NB4 (cell line): Measurements from ENCODE around the gene CLRN3.

ENCODE experiments used
- DNase-seq: peaks from one replicate; pipeline ENCODE4 v3.0.0; 2010; ENCODE audit warnings: low read depth
- H3K4me3 ChIP-seq: one replicate; pipeline ENCODE4 v1.5.1; 2011; ENCODE audit warnings: mild to moderate bottlenecking, low read depth, low read length, moderate library complexity
- CTCF ChIP-seq: IDR thresholded peaks from one replicate; pipeline ENCODE4 v1.5.1; 2012; ENCODE audit warnings: low read depth, low read length
- MAX ChIP-seq: IDR thresholded peaks from 2 replicates; pipeline ENCODE4 v1.6.1; 2011; ENCODE audit warnings: low read depth, low read length
- MYC ChIP-seq: IDR thresholded peaks from 2 replicates; pipeline ENCODE4 v1.6.1; 2011; ENCODE audit warnings: low read depth, low read length
- POLR2A ChIP-seq: IDR thresholded peaks from 2 replicates; pipeline ENCODE4 v1.6.1; 2011; ENCODE audit warnings: mild to moderate bottlenecking; ENCODE audit not compliant: insufficient read length; ENCODE audit errors: extremely low read depth

Gene CLRN3

GRCh38 chr10:127834221-127834620 is 58.5 kb downstream of the CLRN3 start:
- DNase-seq, result no peak
- TF ChIP-seq POLR2A, result no peak
- TF ChIP-seq CTCF, result no peak
- TF ChIP-seq MAX, result no peak
- TF ChIP-seq MYC, result no peak
- no peak overlapping the region for H3K4me3 ChIP-seq

GRCh38 chr10:127833804-127834203 is 58.9 kb downstream of the CLRN3 start:
- TF ChIP-seq POLR2A (no peak), CTCF (no peak), MAX (no peak), MYC (no peak)
- DNase-seq, result no peak
- H3K4me3 ChIP-seq, result no peak overlapping the region

DNA sequence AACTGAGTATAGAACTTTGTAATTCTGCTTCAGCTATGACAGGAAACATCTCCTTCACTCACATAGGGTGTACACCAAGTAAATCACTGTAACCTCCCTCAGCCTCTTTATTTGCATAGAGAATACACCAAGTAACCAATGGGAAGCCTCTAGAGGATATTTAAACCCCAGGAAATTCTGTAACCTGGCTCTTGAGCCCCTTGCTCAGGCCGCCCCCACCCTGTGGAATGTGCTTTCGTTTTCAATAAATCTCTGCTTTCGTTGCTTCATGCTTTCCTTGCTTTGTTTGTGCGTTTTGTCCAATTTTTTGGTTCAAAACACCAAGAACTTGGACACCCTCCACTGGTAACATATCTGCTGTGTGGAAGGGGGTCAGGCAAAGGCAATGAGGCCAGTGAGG is 60.2 kb downstream of the CLRN3 start:
- H3K4me3 ChIP-seq, result no peak overlapping the region
- DNase-seq, result no peak
- TF ChIP-seq MYC (no peak), CTCF (no peak), MAX (no peak), POLR2A (no peak)

DNA sequence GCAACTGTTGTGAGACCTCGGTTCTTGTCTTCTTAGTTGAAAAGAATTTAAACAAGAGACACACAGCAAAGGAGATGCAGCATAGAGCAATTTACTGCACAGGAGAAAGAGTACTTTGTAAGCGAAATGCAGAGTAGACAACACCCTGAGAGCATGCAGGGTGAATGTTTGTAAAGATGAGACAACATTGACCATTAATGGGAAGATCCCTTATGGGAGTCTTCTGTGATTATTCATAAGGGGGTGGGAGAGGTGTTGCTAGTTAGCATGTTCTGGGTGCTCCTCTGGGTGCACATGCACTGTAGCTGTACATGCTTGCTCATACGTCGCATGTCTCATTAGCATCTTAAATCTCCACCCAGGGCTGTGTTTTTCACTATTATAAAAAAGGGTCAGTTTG is 62.3 kb downstream of the CLRN3 start:
- TF ChIP-seq MAX (no peak), POLR2A (no peak), CTCF (no peak), MYC (no peak)
- no peak overlapping the region for H3K4me3 ChIP-seq
- no peak for DNase-seq
